ENCODE results near the gene GPC2.

DNA sequence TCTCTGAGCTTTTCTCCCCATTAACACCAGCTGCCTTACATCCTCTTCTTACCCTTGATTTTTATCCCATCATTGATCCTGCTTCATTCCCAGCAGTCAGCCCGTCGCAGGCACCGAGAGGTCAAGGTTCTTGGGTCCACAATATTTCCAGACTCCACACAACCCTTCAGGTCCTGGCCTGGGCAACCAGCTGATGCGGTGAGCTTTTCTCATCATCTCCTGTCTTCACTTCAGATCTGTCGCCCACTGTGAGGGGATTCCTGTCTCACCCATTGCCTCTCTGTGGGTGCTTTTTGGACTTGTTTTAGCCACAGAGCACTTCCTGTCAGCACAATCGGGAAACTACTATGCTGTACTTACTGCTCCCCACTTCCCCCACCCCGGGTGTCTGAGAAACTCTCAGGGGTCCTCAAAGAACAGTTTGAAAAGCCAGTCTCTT, 34.2 kb upstream of the GPC2 start:
- TF ChIP-seq, protein P1, sequence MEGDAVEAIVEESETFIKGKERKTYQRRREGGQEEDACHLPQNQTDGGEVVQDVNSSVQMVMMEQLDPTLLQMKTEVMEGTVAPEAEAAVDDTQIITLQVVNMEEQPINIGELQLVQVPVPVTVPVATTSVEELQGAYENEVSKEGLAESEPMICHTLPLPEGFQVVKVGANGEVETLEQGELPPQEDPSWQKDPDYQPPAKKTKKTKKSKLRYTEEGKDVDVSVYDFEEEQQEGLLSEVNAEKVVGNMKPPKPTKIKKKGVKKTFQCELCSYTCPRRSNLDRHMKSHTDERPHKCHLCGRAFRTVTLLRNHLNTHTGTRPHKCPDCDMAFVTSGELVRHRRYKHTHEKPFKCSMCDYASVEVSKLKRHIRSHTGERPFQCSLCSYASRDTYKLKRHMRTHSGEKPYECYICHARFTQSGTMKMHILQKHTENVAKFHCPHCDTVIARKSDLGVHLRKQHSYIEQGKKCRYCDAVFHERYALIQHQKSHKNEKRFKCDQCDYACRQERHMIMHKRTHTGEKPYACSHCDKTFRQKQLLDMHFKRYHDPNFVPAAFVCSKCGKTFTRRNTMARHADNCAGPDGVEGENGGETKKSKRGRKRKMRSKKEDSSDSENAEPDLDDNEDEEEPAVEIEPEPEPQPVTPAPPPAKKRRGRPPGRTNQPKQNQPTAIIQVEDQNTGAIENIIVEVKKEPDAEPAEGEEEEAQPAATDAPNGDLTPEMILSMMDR (IDR thresholded peaks at IDR 0.05; ENCODE audit: low read length): no peak
- TF ChIP-seq EZH2 (optimal IDR thresholded peaks at IDR 0.05; ENCODE audit: low read depth, low read length): no peak
